Esophagus squamous epithelium (tissue), 5 donors: ENCODE results near the gene SUCLG2. TPM values are rescaled to one million over a fixed set of nuclear protein-coding genes. Genes with fewer than 3 reads are reported as not detected.

ENCODE experiments used
- DNase-seq: peaks from one replicate; lab custom pipeline; 2025; lab: John Stamatoyannopoulos, UW
- H3K27ac ChIP-seq, 4 donors: fragments of 200-600 bp; sonication (generic); one replicate each; pipeline ENCODE4 v1.5.1; 2016 to 2019; ENCODE audit warnings: mild to moderate bottlenecking in 1 of 4
- H3K27me3 ChIP-seq, 4 donors: fragments of 200-600 bp; sonication (generic); 1 replicate in 3 of 4; 2 replicates in 1 of 4; pipeline versions ENCODE4 v1.5.1 to v1.6.0; 2017 to 2021; ENCODE audit warnings: antibody characterized with exemption in 1 of 4
- H3K36me3 ChIP-seq, 3 donors: fragments of 200-600 bp; sonication (generic); one replicate each; pipeline ENCODE4 v1.5.1; 2016 to 2019
- H3K4me1 ChIP-seq, 3 donors: fragments of 200-600 bp; sonication (generic); one replicate each; pipeline ENCODE4 v1.5.1; 2017 to 2019
- H3K4me3 ChIP-seq, 4 donors: fragments of 200-600 bp; sonication (generic); 1 replicate in 3 of 4; 2 replicates in 1 of 4; pipeline ENCODE4 v1.5.1; 2016 to 2019; ENCODE audit warnings: mild to moderate bottlenecking in 2 of 4, moderate library complexity in 1 of 4
- H3K9me3 ChIP-seq, 3 donors: fragments of 200-600 bp; sonication (generic); one replicate each; pipeline ENCODE4 v1.5.1; 2016 to 2019
- CTCF ChIP-seq, 6 experiments: fragments of 450-650 bp in 4 of 6; fragments of 200-600 bp in 2 of 6; sonication (generic) in 2 of 6; IDR thresholded peaks; one replicate each; pipeline ENCODE4 v1.5.1; 2016 to 2019; ENCODE audit warnings: antibody characterized with exemption in 6 of 6, mild to moderate bottlenecking in 4 of 6, moderate library complexity in 4 of 6
- POLR2A ChIP-seq, 4 donors: fragments of 450-650 bp; IDR thresholded peaks; one replicate each; pipeline ENCODE4 v1.6.1; 2017; ENCODE audit warnings: antibody characterized with exemption in 4 of 4, mild to moderate bottlenecking in 4 of 4, moderate library complexity in 3 of 4
- WGBS, 2 donors: methylation state at CpG; one replicate each; pipeline ENCODE4 v1.1.5; 2018; 5-methylcytosine and 5-hydroxymethylcytosine counted together
- intact Hi-C: fragments of 100-400 bp; cut with DNase I; formaldehyde crosslinking; loops from one replicate; pipeline ENCODE4 v1.15.0; 2022
- total RNA-seq, 4 donors: library from RNA; depleted of rRNA; stranded (reverse); fragments of >200 nt; gene quantifications; one replicate each; pipeline ENCODE4 v1.1.0, GENCODE V29; 2016
- donor health status: DM: yes; HTN: yes; CAD: no.

The SUCLG2 gene
- total RNA-seq, 4 donors from 2014 or later = 29.4 to 55.4 (median 38.8) TPM

DNA sequence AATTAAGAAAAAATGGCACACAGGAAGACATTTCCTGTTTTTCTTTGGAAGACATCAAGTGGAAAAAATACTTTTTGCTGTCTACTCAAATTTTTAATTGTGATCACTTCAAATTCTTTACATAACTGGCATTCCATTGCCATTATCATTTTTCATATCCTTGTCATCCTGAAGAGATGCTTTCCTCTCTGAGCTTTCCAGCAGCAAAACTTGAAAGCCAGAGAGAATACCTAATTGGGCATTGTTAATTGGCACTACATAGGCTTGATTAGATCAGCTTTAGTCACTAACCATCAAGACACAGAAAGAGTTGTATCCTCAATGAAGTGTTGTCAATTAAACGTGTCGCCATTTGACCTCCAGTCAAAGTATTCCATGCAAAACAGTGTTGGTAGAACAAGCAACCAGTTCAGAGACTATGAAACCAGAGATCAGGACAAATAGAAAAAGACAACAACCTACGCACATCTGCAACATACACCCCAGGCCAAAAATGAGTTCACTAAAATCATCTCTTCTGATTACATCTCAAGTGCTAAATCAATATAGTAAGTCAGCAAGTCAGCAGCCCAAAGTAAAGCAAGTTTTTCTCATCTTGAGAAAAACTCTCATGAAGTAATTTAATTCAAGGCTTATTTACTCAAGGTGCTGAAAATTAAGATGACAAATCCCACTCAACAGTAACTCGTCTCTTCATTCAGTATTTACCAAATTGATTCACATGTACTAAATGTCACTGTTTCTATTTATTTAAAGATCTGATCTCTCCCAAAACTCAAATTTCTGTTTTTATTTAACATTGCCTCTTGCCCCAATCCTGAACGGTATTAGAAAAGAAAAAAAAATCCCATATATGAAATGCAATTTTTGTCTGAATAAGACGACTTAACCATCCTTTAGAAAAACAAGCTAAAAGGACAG is 123.0 kb downstream of the SUCLG2 start:
- TF ChIP-seq POLR2A (IDR thresholded peaks at IDR 0.05) = no peak
- TF ChIP-seq CTCF (IDR thresholded peaks at IDR 0.05) = no peak
- H3K9me3 ChIP-seq = no peaks in the 10 kb centered on the region
- H3K27me3 ChIP-seq = no peaks in the 10 kb centered on the region
- H3K4me1 ChIP-seq = peaks cover 0 to 13% (median 0%) of the 10 kb centered on the region in 3 donors
- peaks cover 0 to 23% (median 0%) of the 10 kb centered on the region in 3 donors for H3K36me3 ChIP-seq
- intact Hi-C loops = no loop called here
- H3K4me3 ChIP-seq = no peak overlapping the region
- no peak overlapping the region for H3K27ac ChIP-seq
- WGBS, 2 donors = 81 to 85% methylated on average over 6 of the region's 6 CpGs
- DNase-seq = no peak

DNA sequence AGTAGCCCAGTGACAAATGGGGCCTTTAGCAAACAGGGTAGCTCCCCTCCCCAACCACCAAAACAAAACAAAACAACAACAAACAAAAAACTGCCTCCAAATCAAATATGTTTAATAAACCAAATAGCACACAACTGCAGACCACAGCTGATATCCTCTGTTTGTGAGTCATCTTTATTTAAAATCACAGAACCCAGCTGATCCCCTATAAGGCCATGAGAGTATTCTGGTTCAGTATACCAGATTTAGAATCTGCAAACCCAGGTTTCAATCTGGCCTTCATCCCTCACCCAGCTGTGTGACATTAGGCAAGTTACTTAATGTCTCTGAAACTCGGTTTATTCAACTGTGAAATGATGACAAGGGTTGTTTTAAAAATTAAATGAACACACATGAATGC is 124.5 kb downstream of the SUCLG2 start:
- no peaks in the 10 kb centered on the region for H3K27me3 ChIP-seq
- H3K36me3 ChIP-seq = peaks cover 0 to 33% (median 0%) of the 10 kb centered on the region in 3 donors
- no peaks in the 10 kb centered on the region for H3K9me3 ChIP-seq
- H3K4me3 ChIP-seq = no peak overlapping the region
- intact Hi-C loops = no loop called here
- DNase-seq = no peak
- H3K4me1 ChIP-seq = peaks cover 0 to 13% (median 0%) of the 10 kb centered on the region in 3 donors
- WGBS, 2 donors = 88 to 93% methylated on average over 1 of the region's 1 CpG
- TF ChIP-seq POLR2A (IDR thresholded peaks at IDR 0.05) = no peak
- TF ChIP-seq CTCF (IDR thresholded peaks at IDR 0.05) = no peak
- H3K27ac ChIP-seq = no peak overlapping the region

- TF ChIP-seq POLR2A (IDR thresholded peaks at IDR 0.05) (no peak), CTCF (IDR thresholded peaks at IDR 0.05) (no peak)
- H3K27me3 ChIP-seq = no peaks in the 10 kb centered on the region
- H3K9me3 ChIP-seq = no peaks in the 10 kb centered on the region
- WGBS, 2 donors = 88 to 100% methylated on average over 1 of the region's 1 CpG
- DNase-seq = no peak
- intact Hi-C loops = no loop called here
- H3K36me3 ChIP-seq = peaks cover 0 to 33% (median 0%) of the 10 kb centered on the region in 3 donors
- no peak overlapping the region for H3K27ac ChIP-seq
- H3K4me1 ChIP-seq = peaks cover 0 to 13% (median 0%) of the 10 kb centered on the region in 3 donors
- no peak overlapping the region for H3K4me3 ChIP-seq
These were observed 125.1 kb downstream of the SUCLG2 start for GRCh38 chr3:67529337-67529736.

DNA sequence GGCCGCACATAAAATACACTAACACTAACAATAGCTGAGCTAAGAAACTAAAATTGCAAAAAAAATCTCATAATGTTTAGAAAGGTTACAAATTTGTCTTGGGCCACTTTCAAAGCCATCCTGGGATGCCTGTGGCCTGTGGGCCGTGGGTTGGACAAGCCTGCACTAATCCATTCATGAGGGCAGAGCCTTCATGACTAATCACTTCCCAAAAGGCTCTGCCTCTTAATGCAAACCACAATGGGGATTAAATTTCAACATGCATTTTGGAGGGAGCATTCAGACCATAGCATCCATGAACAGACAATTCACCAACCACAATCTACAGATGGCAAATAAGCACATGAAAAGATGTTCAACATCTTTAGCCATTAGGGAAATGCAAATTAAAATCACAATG is 128.2 kb downstream of the SUCLG2 start:
- H3K4me1 ChIP-seq = peaks cover 0 to 10% (median 0%) of the 10 kb centered on the region in 3 donors
- H3K4me3 ChIP-seq = no peak overlapping the region
- TF ChIP-seq CTCF (IDR thresholded peaks at IDR 0.05) (no peak), POLR2A (IDR thresholded peaks at IDR 0.05) (no peak)
- intact Hi-C loops = no loop called here
- 49 to 53% methylated on average over 2 of the region's 2 CpGs for WGBS, 2 donors
- H3K36me3 ChIP-seq = peaks cover 0 to 33% (median 0%) of the 10 kb centered on the region in 3 donors
- H3K27ac ChIP-seq = no peak overlapping the region
- no peak for DNase-seq
- no peaks in the 10 kb centered on the region for H3K27me3 ChIP-seq
- no peaks in the 10 kb centered on the region for H3K9me3 ChIP-seq

GRCh38 chr3:67524046-67524445 is 130.4 kb downstream of the SUCLG2 start:
- H3K27me3 ChIP-seq = no peaks in the 10 kb centered on the region
- no peaks in the 10 kb centered on the region for H3K9me3 ChIP-seq
- no peak overlapping the region for H3K27ac ChIP-seq
- peaks cover 0 to 49% (median 0%) of the 10 kb centered on the region in 3 donors for H3K36me3 ChIP-seq
- intact Hi-C loops = no loop called here
- no peak for DNase-seq
- no peak overlapping the region for H3K4me3 ChIP-seq
- no peak for TF ChIP-seq POLR2A (IDR thresholded peaks at IDR 0.05)
- TF ChIP-seq CTCF (IDR thresholded peaks at IDR 0.05) = no peak
- no peaks in the 10 kb centered on the region for H3K4me1 ChIP-seq
- WGBS, 2 donors = 80 to 83% methylated on average over 6 of the region's 6 CpGs
